Measurements from ENCODE around the gene SEC22C.

DNA sequence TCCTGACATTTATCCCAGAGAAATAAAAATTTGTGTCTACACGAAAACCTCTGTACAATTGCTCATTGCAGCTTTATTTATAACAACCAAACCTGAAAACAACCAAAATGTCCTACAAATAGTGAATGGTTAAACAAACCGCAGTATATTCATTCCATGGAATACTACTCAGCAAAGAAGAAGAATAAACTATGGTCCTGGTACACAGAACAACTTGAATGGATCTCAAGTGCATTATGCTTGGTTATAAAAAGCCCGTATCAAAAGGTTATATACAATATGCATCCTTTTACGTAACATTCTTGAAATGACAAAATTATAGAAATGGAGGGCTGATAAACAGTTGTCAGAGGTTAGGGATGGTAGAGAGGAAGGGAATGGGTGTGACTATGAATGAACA lies 3.7 kb downstream of the SEC22C start:
- TF ChIP-seq GATA3 (IDR thresholded peaks at IDR 0.05; ENCODE audit: low read depth, low read length): no peak
- no peak for TF ChIP-seq GATA2 (IDR thresholded peaks at IDR 0.05; ENCODE audit: low read depth, low read length)

Measured in SH-SY5Y (cell line).